Pulmonary artery endothelial cell (primary cell): ENCODE measurements around the gene CDK19. TPM values are rescaled to one million over a fixed set of nuclear protein-coding genes. Genes with fewer than 3 reads are reported as not detected.

Experiments used
- total RNA-seq: library from RNA; depleted of rRNA; stranded (reverse); fragments of >200 nt; gene quantifications from 2 replicates; pipeline ENCODE4 v1.2.3, GENCODE V29; 2014

The CDK19 gene
- total RNA-seq, 1 donor from 2014 or later, result 5.1 TPM

Other genes with a start within 250 kb of the CDK19 start
- gene AMD1, start 59.3 kb upstream of the CDK19 start, total RNA-seq, result 70.8 and 73.6 TPM in 2 replicates
- 51.4 and 84.6 TPM in 2 replicates for gene GTF3C6, start 143.2 kb upstream of the CDK19 start, total RNA-seq
- gene RPF2, start 166.6 kb upstream of the CDK19 start, total RNA-seq, result 13.5 and 22.8 TPM in 2 replicates